ENCODE results near the gene DGKH.

DGKH gene

GRCh38 chr13:42280537-42280936 lies 232.1 kb downstream of the DGKH start:
- no peak for DNase-seq (ENCODE audit: low spot score)

- DNase-seq (ENCODE audit: low spot score): no peak
These were observed 235.1 kb downstream of the DGKH start for GRCh38 chr13:42283574-42283973.

- no peak for DNase-seq (ENCODE audit: low spot score)
These were observed 235.6 kb downstream of the DGKH start for GRCh38 chr13:42284068-42284467.

Data from iPS-NIHi11 (cell line).